Limb (tissue), 2 donors: ENCODE data around the gene SCLY.

ENCODE experiments used
- DNase-seq, 2 donors: peaks; one replicate each; pipeline ENCODE4 v3.0.0-alpha.2; 2016; ENCODE audit errors: extremely low spot score in 2 of 2

Gene SCLY

DNA sequence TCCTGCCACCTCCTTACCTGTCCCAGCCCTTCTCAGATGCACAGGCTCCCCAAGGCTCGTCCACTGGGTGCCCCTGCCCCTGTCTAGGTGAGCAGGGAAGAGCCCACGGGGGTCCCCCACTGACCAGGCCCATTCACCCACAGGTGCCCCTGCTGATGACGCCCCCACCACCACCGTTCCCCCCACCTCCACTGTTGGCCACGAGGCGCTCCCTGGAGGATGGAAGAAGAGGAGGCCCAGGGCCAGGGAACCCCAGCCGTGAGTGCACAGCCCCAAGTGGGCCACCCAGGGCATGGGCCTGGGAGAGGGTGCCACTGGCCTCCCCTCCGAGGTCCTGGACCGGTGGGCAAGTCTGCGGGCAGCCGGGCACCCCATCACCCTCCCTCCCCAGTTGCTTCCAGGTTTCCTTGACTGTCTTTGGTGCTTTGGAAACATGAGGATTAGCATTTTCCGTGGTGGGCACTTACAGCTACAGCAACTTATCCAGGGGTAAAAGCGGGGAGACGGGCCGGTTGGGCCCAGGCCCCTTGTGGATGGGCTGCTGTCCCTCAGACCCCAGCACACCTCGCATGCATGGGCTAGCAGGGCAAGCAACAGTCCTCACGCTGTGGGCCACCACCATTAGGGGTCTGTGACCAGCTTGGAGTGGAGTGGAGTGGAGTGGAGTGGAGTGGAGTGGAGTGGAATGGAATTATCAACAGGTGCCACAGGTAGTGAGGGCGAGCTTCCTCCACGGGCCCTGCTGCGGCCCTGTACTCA, 64.5 kb downstream of the SCLY start:
- DNase-seq, result no peak

DNA sequence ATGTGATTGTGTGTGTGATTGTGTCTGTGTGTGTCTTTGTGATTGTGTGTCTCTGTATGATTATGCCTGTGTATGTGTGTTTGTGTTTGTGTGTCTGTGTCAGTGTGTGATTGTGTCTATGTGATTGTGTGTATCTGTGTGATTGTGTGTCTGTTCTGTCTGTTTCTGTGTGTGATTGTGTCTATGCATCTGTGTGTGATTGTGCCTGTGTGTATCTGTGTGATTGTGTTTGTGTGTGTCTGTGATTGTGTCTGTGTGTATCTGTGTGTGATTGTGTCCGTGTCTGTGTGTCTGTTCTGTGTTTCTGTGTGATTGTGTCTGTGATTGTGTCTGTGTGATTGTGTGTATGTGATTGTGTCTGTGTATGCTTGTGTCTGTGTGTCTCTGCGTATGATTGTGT, 65.5 kb downstream of the SCLY start:
- DNase-seq, result no peak

DNA sequence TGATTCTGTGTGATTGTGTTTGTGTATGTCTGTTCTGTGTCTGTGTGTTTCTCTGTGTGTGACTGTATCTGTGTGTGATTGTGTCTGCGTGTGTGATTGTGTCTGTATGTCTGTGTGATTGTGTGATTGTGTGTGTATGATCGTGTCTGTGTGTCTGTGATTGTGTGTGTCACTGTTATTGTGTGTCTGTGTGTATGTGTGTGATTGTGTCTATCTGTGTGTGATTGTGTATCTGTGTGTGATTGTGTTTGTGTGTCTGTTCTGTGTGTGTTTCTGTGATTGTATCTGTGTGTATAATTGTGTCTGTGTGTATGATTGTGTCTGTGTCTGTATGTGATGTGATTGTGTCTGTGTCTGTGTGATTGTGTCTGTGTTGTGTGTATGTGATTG, 66.0 kb downstream of the SCLY start:
- no peak for DNase-seq

DNA sequence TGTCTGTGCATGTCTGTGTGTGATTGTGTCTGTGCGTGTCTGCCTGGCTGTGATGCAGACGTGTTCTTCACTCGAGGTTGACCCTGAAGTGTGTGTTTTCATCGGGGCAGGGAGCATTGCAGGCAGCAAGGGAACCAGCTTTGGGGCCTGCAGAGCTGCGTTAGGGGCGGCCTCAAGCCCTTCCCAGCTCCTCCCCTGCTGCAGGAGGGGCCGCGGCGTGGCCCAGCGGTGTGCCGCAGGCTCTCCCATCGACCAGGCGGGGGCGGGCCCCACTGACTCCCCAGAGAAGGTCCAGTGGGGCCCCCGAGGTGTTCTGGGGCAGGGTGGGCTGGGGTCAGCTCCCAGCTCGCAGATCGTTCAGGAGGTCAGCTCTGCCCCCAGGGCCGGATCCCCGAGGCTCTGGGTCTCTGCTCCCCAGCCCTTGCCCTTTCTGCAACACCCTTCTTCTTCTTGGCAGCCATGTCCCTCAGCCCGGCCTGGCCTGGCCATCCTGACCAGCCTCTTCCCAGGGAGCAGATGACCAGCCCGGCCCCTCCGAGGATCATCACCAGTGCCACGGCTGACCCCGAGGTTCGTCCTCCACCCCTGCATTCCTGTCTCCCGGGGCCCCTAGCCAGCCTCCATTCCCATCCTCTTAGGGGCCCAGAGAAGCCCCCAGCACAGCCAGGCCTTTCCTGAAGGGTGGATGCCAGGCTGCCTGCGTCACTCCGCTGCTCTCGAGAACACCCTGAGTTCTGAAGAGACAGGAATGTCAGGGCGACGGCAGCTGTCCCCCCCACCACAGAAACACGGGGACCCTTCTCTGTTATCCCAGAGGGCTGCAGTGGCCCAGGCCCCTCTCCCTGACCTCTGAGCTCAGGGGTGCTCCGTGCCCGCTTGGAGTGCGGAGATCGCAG, 66.6 kb downstream of the SCLY start:
- peak; percentile 57 to 66 for DNase-seq

DNA sequence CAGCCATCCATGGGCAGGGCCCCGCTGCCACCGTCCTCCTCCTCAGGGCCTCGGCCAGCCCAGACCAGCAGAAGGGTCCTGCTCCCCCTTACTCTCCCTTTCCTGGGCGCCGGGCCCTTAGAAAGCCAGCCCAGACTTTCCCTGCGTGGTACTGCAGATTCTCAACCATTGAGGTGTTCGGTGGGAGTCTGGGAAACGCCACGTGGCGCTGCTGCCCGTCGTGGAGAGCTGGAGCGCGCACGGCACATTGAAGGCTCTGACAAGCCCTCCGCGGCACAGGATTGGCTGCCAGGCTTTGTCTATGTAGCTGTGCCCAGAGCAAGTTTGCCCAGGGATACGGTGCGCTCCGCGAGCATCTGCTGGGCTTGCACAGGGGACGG, 67.2 kb downstream of the SCLY start:
- no peak for DNase-seq

DNA sequence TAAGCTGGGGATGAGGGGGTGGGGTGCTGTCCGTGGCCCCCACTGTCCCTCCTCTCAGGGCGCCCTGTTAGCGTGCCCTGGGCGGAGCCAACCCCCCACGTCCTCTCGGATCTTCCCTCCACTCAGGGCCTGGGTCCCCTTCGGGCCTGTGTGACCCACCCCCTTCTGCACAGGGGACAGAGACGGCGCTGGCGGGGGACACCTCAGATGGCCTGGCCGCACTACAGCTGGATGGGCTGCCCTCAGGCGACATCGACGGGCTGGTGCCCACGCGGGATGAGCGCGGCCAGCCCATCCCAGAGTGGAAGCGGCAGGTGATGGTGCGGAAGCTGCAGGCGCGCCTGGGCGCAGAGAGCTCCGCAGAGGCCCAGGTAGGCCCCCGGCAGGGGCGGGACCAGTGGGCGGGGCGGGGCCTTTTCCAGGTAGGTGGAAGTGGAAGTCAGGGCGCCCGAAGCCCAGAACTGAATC, 67.8 kb downstream of the SCLY start:
- no peak for DNase-seq

DNA sequence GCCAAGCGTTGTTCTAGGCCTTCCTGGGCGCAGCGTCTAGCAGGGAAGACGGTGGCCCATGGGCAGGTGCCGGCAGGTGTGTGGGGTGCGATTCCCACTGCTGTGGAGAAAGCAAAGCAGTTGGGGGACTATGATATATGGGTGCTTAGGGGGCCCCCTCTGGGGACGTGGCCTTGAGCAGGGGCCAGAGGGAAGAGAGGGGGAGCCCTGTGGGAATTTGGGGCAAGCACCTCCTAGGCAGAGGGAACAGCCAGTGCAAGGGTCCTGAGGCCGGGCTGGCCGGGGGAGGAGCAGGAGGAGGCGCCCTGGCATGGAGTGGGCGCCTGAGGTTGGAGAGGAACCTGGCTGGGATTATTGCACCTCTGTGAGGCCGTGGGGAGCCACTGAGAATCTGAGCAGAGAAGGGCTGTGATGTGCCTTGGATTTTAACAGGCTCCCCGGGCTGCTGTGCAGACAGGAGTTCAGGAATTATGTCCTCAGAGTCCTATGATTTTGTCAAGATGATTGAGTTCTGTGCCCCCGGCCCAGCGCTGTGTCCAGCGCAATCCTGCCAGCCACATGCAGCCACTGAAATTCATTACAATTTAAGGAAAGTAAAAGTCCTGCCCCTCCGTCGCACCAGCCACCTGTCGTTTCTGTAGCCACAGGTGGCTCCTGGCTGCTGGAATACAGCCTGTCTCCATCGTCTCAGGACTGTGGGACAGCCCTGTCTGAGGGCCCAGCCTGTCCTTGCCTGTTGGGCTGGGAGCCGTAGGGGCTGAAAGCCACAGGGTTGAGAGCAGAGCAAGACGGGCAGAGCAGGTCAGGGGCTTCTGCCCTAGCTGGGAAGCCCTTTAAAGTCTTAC, 68.6 kb downstream of the SCLY start:
- DNase-seq, result no peak

DNA sequence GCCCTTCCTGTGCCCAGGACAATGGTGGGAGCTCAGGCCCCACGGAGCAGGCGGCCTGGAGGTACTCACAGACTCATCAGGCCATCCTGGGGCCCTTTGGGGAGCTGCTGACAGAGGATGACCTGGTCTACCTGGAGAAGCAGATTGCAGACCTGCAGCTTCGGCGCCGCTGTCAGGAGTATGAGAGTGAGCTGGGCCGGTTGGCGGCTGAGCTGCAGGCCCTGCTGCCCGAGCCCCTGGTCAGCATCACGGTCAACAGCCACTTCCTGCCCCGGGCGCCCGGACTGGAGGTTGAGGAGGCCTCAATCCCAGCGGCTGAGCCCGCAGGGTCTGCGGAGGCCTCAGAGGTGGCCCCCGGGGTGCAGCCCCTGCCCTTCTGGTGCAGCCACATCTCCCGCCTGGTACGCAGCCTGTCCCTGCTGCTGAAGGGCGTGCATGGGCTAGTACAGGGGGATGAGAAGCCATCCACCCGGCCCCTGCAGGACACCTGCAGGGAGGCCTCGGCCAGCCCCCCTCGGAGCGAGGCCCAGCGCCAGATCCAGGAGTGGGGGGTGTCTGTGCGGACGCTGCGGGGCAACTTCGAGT, 69.4 kb downstream of the SCLY start:
- DNase-seq, result no peak

DNA sequence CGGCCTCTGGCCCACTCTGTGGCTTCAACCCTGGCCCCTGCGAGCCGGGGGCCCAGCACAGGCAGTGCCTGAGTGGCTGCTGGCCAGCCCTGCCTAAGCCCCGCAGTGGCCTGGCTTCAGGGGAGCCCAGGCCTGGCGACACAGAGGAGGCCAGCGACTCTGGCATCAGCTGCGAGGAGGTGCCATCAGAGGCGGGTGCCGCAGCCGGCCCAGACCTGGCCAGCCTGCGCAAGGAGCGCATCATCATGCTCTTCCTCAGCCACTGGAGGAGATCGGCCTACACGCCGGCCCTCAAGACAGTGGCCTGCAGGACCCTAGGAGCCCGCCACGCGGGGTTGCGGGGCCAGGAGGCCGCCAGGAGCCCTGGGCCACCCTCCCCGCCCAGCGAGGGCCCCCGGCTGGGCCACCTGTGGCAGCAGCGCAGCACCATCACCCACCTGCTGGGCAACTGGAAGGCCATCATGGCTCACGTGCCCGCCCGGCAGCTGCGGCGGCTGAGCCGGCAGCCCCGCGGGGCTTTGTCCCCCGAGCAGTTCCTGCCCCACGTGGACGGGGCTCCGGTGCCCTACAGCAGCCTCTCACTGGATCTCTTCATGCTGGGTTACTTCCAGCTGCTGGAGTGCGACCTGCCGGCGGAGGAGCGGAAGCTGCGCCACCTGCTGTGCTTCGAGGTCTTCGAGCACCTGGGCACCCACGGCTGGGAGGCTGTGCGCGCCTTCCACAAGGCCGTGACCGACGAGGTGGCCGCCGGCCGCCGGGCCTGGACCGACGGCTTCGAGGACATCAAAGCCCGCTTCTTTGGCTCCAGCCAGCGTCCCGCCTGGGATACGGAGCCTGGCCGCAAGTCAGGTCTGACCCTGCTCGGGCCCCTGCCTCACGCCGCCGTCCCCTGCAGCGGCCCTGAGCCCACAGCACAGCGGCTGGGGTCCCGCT, 70.2 kb downstream of the SCLY start:
- DNase-seq, result no peak

DNA sequence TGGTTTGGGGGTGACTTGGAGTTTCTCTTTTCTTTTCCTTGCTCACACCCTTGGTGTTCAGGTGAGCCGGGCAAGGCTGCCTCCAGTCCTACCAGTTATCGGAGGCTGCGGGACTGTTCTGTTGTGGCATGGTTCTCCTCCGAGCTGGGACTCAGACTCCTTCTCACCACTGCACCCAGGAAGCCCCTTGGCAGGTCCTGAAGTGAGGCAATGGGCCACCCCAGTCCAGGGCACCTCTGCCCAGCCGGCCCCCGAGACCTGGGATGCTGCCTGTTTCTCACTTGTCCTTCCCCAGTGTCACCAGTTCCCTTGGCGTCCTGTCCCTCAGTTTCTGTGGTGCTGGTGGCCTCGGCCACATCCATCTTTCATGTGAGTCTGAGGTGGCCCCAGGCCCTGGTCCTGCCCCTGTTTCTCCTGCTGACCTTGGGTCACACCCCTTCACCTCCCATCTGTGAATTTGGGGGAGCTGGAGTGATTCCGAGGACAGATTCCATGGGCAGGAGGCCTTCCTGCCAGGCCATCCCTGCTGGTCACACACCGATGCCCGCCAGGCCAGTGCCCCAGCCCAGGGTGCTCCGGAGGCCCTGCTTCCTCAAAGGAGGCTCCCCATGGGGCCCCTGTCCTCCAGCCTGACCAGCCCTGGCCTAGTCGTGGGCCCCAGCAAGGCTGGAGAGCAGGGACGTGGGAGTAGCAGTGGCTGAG, 71.1 kb downstream of the SCLY start:
- no peak for DNase-seq

DNA sequence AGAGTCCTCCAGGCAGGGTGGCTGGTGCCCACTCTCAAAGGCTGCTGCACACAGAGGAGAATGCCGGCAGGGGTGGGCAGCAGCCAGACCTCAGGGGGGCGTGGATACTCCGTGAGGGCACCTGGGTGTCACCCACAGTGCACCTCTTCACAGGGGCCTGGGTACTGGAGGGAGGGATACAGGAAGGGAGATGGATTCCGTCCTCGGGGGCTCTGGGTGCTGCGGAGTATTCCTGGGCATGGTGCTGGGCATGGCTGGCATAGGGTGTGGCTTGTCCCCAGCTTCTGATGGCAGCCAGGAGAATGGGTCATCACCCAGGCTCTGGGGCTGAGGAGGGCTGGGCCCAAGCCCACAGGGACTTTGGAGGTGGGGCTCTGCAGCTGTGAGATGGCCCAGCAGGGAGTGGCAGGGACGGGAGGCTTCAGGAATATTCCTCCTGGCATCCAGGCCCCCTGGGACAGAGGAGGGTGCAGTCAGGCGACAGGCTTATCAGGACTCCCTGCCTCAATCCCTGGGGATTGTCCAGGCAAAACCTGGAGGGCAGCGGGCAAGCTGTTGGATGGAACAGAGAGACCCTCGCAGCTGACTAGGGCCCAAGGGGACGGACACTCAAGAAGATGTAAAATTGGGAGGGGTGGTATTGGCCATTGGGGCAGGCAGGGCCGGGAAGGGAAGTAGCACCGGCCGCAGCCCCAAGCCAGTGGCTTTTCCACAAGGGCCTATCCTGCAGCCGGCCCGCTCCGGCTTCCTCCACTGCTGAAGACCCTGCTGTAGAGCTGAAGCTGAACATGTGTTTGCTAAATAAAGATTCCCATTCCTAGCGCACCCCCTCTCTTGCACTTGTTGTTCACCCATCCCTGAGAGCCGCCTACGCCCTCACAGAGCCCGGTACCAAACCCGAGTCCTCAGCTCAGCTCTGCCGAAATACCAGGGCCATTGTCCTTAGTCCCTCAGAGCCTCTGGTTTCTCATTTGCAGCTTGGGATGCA, 72.0 kb downstream of the SCLY start:
- DNase-seq, result no peak

DNA sequence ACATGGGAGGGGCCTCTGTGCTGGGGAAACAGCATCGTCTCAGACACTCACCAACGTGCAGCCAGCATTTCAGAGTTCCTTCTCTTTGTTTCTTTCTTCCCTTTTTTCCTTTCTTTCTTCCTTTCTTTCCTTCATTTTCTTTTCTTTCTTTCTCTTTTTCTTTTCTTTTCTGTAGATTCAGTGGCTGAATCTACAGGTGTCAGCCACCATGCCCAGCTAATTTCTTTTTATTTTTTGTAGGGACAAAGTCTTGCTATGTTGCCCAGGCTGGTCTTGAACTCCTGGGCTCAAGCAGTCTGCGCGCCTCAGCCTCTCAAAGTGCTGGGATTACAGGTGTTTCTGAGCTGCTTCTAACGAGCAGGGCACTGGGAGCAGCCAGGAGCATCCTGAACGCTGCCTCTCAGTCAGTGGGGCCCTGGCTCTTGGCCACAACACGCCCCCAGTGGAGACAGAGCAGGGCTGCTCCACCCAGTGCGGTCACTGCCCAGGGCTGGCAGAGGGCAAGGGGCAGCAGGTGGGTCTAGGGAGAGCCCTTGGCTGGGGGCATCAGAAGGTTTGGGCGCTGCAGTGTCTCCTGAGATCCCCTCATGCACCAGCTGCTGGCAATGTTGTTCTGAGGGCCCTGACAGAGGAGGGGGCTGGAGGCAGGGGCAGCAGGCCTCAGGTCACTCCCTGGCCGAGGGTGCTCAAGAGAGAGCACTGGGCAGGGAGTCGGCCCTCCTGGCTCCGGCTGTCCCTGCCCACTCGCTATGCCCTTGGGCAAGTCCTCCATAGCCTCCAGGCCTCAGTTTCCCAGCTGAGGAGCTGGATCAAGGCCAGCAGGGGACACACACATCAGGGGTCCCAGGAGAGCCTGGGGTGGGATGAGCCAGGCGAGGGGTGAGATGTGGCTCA, 72.9 kb downstream of the SCLY start:
- DNase-seq, result no peak

DNA sequence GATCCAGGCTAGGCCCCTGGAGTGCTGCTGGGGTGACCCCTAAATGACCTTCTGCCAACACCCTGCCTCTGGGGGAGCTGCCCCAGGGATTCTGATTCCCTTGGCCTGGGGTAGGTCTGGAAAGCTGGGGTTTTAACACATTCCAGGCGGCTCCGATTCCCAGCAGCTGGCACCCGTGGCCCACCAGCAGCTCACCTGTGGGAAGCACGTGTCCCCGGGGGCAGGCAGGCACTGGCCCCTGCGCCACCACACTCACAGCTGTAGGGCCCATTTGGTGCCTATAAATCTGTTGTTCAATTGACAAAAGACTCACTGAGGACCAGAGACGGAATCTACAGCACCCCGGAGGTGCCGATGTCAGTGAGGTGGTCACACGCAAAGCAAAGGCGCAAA, 73.6 kb downstream of the SCLY start:
- DNase-seq, result no peak

DNA sequence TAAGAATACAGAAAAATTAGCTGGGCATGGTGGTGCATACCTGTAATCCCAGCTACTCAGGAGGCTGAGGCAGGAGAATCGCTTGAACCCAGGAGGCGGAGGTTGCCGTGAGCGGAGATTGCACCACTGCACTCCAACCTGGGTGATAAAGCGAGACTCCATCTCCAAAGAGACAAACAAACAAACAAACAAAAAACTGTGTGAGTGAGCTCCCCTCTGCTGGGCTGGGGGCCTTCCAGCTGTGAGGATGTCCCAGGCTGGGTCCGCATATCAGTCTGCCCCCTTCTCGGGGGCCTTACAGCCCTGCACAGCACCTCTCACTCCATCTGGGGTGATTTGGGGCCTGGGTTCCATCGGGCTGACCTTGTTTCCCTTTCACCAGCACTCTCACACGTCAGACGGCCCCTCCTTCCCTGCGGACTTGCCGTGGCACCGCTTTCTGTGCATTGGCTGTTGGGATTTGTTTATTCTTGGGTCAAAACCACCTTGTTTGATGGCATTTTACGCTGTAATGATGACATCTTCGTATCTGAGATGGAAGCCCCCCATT, 74.9 kb downstream of the SCLY start:
- no peak for DNase-seq

DNA sequence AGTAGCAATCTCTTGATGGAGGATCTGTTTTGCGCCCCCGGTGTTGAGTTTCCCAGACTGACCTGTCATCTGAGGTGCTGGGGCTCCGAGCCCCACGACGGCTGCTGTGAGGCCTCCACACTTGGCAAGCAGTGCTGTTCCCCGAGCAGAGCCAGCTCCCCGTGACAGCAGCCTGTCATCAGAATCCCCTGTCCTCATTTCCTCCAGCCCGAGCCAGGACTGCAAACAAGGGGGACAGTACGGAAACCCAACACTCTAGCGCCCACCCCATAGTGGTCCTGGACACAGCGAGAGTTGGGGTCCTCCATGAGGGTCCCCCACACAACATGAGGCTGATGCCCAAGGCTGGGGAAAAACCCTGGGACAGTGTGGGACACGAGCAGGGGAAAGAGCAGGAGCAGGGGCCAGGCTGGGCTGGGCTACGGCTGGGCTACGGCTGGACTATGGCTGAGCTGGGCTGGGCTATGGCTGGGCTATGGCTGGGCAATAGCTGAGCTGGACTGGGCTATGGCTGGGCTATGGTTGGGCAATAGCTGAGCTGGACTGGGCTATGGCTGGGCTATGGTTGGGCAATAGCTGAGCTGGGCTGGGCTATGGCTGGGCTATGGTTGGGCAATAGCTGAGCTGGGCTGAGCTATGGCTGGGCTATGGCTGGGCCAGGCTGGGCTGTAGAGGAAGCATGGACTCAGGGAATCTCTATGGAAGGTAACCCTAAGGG, 76.2 kb downstream of the SCLY start:
- no peak for DNase-seq

DNA sequence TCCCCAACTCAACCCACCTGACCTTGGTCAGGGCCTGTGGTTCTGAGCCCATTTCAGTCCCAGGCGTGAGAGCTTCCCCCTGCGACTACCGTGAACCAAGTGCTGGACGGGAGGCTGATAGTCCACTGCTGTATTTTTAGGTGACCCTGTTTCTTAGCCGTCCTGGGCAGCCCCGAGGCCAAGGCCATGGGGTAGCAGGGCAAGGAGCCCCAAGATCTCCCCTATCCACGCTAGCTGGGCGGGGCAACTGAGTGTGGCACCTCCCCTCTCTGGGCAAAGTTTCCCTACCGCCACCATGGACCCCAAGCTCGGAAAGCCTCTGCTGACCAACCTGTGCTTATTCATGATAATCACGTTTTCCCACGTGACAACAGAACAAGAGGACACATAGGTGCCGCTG, 77.1 kb downstream of the SCLY start:
- no peak for DNase-seq
